B cell (primary cell): ENCODE data around the gene AOAH. TPM values are rescaled to one million over a fixed set of nuclear protein-coding genes. Genes with fewer than 3 reads are reported as not detected.
"Not testable (repeated sequence)": the region's sequence is repeated elsewhere in the genome, so short reads cannot be mapped to it uniquely, and the experiment has no call there.

Experiments
- ATAC-seq: fragments of 200-7000 bp; cut with Tn5 transposase; one replicate; pipeline ENCODE4 v1.10.0; 2021; ENCODE audit warnings: low read depth, mild to moderate bottlenecking, moderate number of reproducible peaks, moderate library complexity
- CTCF ChIA-PET: fragments of 350-600 bp; sonication (Branson Sonifier 250); formaldehyde crosslinking; loops from one replicate; lab custom pipeline; 2021; ENCODE audit warnings: antibody characterized with exemption, inconsistent platforms; lab: Charles Lee
- POLR2A ChIA-PET: fragments of 350-600 bp; sonication (Branson Sonifier 250); formaldehyde crosslinking; loops from one replicate; lab custom pipeline; 2021; ENCODE audit warnings: antibody characterized with exemption; lab: Charles Lee
- DNase-seq: peaks from one replicate; pipeline ENCODE4 v3.0.0; 2013
- H2AFZ ChIP-seq: 2 replicates; pipeline ENCODE4 v1.6.1; 2012; ENCODE audit warnings: mild to moderate bottlenecking, low read depth, low read length; ENCODE audit not compliant: insufficient read depth, poor library complexity, severe bottlenecking
- H3K27ac ChIP-seq, 2 donors: 1 replicate in 1 of 2; 2 replicates in 1 of 2; pipeline ENCODE4 v1.5.1; 2012 to 2013; ENCODE audit warnings: low read length in 2 of 2, mild to moderate bottlenecking in 2 of 2, moderate library complexity in 1 of 2
- H3K27me3 ChIP-seq, 4 experiments: fragments of 200-600 bp in 1 of 4; sonication (generic) in 1 of 4; replicated peaks in 1 of 4; 1 replicate in 2 of 4; 2 replicates in 2 of 4; pipeline versions ENCODE4 v1.6.1 to v1.7.0; 2013 to 2016; ENCODE audit warnings: low read length in 3 of 4, mild to moderate bottlenecking in 2 of 4, mixed read lengths in 1 of 4, moderate library complexity in 1 of 4; ENCODE audit not compliant: insufficient read depth in 4 of 4, control insufficient read depth in 3 of 4; ENCODE audit errors: control extremely low read depth in 1 of 4
- H3K36me3 ChIP-seq, 2 experiments: replicated peaks in 1 of 2; 1 replicate in 1 of 2; 2 replicates in 1 of 2; pipeline versions ENCODE4 v1.6.1 to v1.7.1; 2013; ENCODE audit warnings: low read length in 1 of 2; ENCODE audit not compliant: insufficient read depth in 2 of 2, control insufficient read depth in 1 of 2; ENCODE audit errors: control extremely low read depth in 1 of 2, extremely low read depth in 1 of 2
- H3K4me1 ChIP-seq, 2 donors: fragments of 200-600 bp in 1 of 2; sonication (generic) in 1 of 2; 1 replicate in 1 of 2; 2 replicates in 1 of 2; pipeline versions ENCODE4 v1.5.1 to v1.6.1; 2013 to 2017; ENCODE audit warnings: low read length in 2 of 2; ENCODE audit not compliant: control insufficient read depth in 2 of 2, insufficient read depth in 2 of 2
- H3K4me2 ChIP-seq: replicated peaks from 2 replicates; pipeline ENCODE3; 2012; ENCODE audit warnings: mild to moderate bottlenecking, low read depth, low read length; ENCODE audit not compliant: poor library complexity, severe bottlenecking
- H3K4me3 ChIP-seq, 5 experiments: fragments of 200-600 bp in 1 of 5; sonication (generic) in 1 of 5; 1 replicate in 3 of 5; 2 replicates in 2 of 5; pipeline versions ENCODE4 v1.5.1 to v1.7.0; 2011 to 2016; ENCODE audit warnings: low read length in 4 of 5, mild to moderate bottlenecking in 4 of 5, low read depth in 2 of 5, control low read depth in 1 of 5, moderate library complexity in 1 of 5; ENCODE audit not compliant: insufficient read depth in 1 of 5; ENCODE audit errors: control extremely low read depth in 1 of 5, extremely low read depth in 1 of 5
- H3K79me2 ChIP-seq: fragments of 200-600 bp; sonication (generic); one replicate; pipeline ENCODE4 v1.6.0; 2016; ENCODE audit warnings: low read length; ENCODE audit not compliant: control insufficient read depth, insufficient read depth
- H3K9ac ChIP-seq: fragments of 200-600 bp; sonication (generic); 2 replicates; pipeline ENCODE4 v1.6.1; 2017; ENCODE audit warnings: mild to moderate bottlenecking, low read length, moderate library complexity
- H3K9me3 ChIP-seq, 3 donors: one replicate each; pipeline versions ENCODE4 v1.6.1 to v1.7.1; 2013; ENCODE audit warnings: low read length in 2 of 3; ENCODE audit not compliant: control insufficient read depth in 2 of 3, insufficient read depth in 1 of 3; ENCODE audit errors: control extremely low read depth in 1 of 3
- H4K20me1 ChIP-seq: 2 replicates; pipeline ENCODE4 v1.6.0; 2012; ENCODE audit warnings: mild to moderate bottlenecking, low read length; ENCODE audit not compliant: insufficient read depth, control insufficient read depth, poor library complexity, severe bottlenecking
- H3K27ac Mint-ChIP-seq: one replicate; pipeline ENCODE4 v1.8.0; 2021; ENCODE audit warnings: mixed read lengths
- H3K27me3 Mint-ChIP-seq: one replicate; pipeline ENCODE4 v1.8.0; 2021; ENCODE audit warnings: mixed read lengths
- H3K4me1 Mint-ChIP-seq: one replicate; pipeline ENCODE4 v1.8.0; 2021; ENCODE audit warnings: mixed read lengths
- H3K4me3 Mint-ChIP-seq: one replicate; pipeline ENCODE4 v1.8.0; 2021; ENCODE audit warnings: mixed read lengths
- H3K9me3 Mint-ChIP-seq: one replicate; pipeline ENCODE4 v1.8.0; 2022; ENCODE audit warnings: mixed read lengths; ENCODE audit not compliant: insufficient read depth
- EZH2 ChIP-seq: IDR thresholded peaks from 2 replicates; pipeline ENCODE4 v1.6.1; 2012; ENCODE audit warnings: borderline replicate concordance, low read depth, mild to moderate bottlenecking, moderate library complexity, low read length; ENCODE audit not compliant: insufficient read depth, poor library complexity, severe bottlenecking
- WGBS: methylation state at CpG from one replicate; pipeline ENCODE4 v1.1.5; 2013; ENCODE audit warnings: missing lambda C conversion rate; ENCODE audit not compliant: insufficient coverage; 5-methylcytosine and 5-hydroxymethylcytosine counted together
- intact Hi-C: fragments of 100-400 bp; cut with micrococcal nuclease; formaldehyde crosslinking; loops from one replicate; pipeline ENCODE4 v1.10.0; 2022
- polyA plus RNA-seq: library from polyadenylated mRNA; depleted of rRNA; stranded (reverse); fragments of >200 nt; gene quantifications from 2 replicates; pipeline ENCODE4 v1.2.3, GENCODE V29; 2012
- total RNA-seq, 2 donors: library from RNA; stranded (reverse); fragments of 120-200 nt in 1 of 2; gene quantifications; 1 replicate in 1 of 2; 2 replicates in 1 of 2; pipeline versions ENCODE4 v1.2.3 to v1.2.4, GENCODE V29; 2013 to 2022
- TF ChIP-seq, protein P1 (sequence below): fragments of 200-600 bp; IDR thresholded peaks from one replicate; pipeline ENCODE4 v1.8.0; 2022; ENCODE audit warnings: antibody characterized with exemption, mild to moderate bottlenecking

The AOAH gene
- total and polyA plus RNA-seq, 2 donors (not counting 1 experiment from before 2014, with no cell fraction given) = 2.6 to 5.0 TPM

DNA sequence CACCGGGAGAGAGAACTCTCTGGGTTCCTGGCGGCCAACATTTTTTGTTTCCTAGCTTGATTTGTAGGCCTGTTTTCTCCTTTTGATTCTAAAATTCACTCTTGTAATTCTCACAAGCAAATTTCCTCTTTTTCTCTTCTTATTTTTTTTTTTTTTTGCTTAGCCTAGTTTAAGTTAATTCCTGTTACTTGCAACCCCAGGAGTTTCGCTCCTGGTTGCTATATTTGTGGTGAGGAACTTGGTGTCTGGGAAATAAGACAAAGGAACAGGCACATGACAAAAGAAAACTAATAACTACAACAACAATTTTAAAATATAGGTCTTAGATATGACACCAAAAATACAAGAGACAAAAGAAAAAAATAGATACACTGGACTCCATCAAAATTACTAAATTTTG is 6.7 kb downstream of the AOAH start:
- H3K4me3 Mint-ChIP-seq = no peak overlapping the region
- ATAC-seq (no peak), DNase-seq (no peak)
- H3K27me3 ChIP-seq = no peaks in the 10 kb centered on the region
- no CpG with 5 or more reads among the region's 3 CpGs for WGBS
- no peaks in the 10 kb centered on the region for H4K20me1 ChIP-seq
- H3K4me1 Mint-ChIP-seq = peaks cover 5% of the 10 kb centered on the region
- intact Hi-C loops = no loop called here
- no peaks in the 10 kb centered on the region for H3K9me3 Mint-ChIP-seq
- no peak overlapping the region for H3K27ac ChIP-seq
- H3K9me3 ChIP-seq = no peaks in the 10 kb centered on the region
- H3K4me2 ChIP-seq = no peak overlapping the region
- no peak overlapping the region for H3K27ac Mint-ChIP-seq
- no peak overlapping the region for H3K4me3 ChIP-seq
- H3K4me1 ChIP-seq = no peaks in the 10 kb centered on the region
- TF ChIP-seq EZH2 = no peak
- TF ChIP-seq, protein P1, sequence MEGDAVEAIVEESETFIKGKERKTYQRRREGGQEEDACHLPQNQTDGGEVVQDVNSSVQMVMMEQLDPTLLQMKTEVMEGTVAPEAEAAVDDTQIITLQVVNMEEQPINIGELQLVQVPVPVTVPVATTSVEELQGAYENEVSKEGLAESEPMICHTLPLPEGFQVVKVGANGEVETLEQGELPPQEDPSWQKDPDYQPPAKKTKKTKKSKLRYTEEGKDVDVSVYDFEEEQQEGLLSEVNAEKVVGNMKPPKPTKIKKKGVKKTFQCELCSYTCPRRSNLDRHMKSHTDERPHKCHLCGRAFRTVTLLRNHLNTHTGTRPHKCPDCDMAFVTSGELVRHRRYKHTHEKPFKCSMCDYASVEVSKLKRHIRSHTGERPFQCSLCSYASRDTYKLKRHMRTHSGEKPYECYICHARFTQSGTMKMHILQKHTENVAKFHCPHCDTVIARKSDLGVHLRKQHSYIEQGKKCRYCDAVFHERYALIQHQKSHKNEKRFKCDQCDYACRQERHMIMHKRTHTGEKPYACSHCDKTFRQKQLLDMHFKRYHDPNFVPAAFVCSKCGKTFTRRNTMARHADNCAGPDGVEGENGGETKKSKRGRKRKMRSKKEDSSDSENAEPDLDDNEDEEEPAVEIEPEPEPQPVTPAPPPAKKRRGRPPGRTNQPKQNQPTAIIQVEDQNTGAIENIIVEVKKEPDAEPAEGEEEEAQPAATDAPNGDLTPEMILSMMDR = no peak
- no peak overlapping the region for H2AFZ ChIP-seq
- no peak overlapping the region for H3K9ac ChIP-seq
- H3K27me3 Mint-ChIP-seq = no peaks in the 10 kb centered on the region
- no peaks in the 10 kb centered on the region for H3K79me2 ChIP-seq
- ChIA-PET CTCF (no interaction called here), POLR2A (no interaction called here)
- H3K36me3 ChIP-seq = no peaks in the 10 kb centered on the region

DNA sequence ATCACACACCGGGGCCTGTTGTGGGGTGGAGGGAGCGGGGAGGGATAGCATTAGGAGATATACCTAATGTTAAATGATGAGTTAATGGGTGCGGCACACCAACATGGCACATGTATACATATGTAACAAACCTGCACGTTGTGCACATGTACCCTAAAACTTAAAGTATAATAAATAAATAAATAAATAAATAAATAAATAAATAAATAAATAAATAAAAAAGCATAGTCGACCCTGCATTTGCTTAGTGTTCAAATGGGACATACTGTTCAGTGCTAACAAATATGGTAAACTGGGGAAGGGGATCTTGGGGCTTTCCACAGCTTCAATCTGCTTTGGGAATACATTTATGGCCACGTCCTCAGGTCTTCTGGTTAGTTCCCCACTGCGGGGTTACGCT is 7.5 kb downstream of the AOAH start:
- H3K4me3 ChIP-seq, H3K27ac ChIP-seq, H3K79me2 ChIP-seq, H3K27me3 ChIP-seq, H3K9ac ChIP-seq, H3K27ac Mint-ChIP-seq, H4K20me1 ChIP-seq, POLR2A ChIA-PET, H2AFZ ChIP-seq, H3K4me1 ChIP-seq, DNase-seq, H3K36me3 ChIP-seq, ATAC-seq, CTCF ChIA-PET, H3K9me3 ChIP-seq, H3K4me3 Mint-ChIP-seq, H3K4me2 ChIP-seq, H3K9me3 Mint-ChIP-seq, H3K4me1 Mint-ChIP-seq, intact Hi-C loops, H3K27me3 Mint-ChIP-seq: not testable (repeated sequence)
- no CpG with 5 or more reads among the region's 8 CpGs for WGBS
